ENCODE measurements around the gene TRUB2. TPM values are rescaled to one million over a fixed set of nuclear protein-coding genes. Genes with fewer than 3 reads are reported as not detected.

TRUB2 gene
- total and polyA plus RNA-seq, 2 of the 13 experiments (the other 11 are each of a cell fraction or from before 2014, with no cell fraction given) = 22.3 to 41.2 TPM

DNA sequence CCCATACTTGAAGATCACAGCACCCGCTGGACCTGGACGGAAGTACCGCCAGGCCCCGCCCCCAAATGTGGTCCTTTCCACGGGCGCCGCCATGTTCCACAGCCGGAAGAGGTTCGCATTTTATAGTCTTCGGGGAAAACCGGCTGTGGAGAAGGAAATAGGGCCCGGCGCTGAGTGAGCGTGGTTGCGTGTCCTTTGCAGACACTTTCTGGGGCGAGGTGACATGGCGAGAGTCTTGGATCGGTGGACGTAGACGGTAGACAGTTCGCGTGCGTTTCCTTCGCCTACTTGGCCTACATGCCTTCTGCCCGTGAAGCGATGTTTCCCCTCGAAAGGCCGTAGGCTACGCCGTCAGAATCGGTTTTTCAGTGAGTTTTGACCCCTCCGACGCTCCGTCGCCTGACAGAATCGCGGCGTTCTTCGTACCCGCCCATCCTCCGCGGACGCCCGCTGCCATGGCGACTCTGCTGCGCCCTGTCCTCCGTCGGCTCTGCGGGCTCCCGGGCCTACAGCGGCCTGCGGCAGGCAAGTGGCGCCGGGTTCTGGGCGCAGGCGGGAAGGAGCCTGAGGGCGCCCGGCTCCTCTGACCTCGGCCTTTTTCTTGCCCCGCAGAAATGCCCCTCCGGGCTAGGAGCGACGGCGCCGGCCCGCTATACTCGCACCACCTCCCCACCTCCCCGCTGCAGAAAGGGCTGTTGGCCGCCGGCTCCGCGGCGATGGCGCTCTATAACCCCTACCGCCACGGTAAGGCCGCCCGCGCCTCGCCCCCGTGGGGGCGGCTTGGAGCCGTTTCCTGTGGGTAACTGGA is at the start of gene TRUB2, which contains the start of gene COQ4 (continued):
- TF ChIP-seq, protein P1, sequence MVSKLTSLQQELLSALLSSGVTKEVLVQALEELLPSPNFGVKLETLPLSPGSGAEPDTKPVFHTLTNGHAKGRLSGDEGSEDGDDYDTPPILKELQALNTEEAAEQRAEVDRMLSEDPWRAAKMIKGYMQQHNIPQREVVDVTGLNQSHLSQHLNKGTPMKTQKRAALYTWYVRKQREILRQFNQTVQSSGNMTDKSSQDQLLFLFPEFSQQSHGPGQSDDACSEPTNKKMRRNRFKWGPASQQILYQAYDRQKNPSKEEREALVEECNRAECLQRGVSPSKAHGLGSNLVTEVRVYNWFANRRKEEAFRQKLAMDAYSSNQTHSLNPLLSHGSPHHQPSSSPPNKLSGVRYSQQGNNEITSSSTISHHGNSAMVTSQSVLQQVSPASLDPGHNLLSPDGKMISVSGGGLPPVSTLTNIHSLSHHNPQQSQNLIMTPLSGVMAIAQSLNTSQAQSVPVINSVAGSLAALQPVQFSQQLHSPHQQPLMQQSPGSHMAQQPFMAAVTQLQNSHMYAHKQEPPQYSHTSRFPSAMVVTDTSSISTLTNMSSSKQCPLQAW (CRISPR knock-in tag; IDR thresholded peaks at IDR 0.05) = peak; percentile 95
- TF ChIP-seq, protein P2, sequence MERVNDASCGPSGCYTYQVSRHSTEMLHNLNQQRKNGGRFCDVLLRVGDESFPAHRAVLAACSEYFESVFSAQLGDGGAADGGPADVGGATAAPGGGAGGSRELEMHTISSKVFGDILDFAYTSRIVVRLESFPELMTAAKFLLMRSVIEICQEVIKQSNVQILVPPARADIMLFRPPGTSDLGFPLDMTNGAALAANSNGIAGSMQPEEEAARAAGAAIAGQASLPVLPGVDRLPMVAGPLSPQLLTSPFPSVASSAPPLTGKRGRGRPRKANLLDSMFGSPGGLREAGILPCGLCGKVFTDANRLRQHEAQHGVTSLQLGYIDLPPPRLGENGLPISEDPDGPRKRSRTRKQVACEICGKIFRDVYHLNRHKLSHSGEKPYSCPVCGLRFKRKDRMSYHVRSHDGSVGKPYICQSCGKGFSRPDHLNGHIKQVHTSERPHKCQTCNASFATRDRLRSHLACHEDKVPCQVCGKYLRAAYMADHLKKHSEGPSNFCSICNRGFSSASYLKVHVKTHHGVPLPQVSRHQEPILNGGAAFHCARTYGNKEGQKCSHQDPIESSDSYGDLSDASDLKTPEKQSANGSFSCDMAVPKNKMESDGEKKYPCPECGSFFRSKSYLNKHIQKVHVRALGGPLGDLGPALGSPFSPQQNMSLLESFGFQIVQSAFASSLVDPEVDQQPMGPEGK (CRISPR knock-in tag; IDR thresholded peaks at IDR 0.05) = peak; percentile 36; the same call in 1 of the 2 replicates
- TF ChIP-seq, protein P3, sequence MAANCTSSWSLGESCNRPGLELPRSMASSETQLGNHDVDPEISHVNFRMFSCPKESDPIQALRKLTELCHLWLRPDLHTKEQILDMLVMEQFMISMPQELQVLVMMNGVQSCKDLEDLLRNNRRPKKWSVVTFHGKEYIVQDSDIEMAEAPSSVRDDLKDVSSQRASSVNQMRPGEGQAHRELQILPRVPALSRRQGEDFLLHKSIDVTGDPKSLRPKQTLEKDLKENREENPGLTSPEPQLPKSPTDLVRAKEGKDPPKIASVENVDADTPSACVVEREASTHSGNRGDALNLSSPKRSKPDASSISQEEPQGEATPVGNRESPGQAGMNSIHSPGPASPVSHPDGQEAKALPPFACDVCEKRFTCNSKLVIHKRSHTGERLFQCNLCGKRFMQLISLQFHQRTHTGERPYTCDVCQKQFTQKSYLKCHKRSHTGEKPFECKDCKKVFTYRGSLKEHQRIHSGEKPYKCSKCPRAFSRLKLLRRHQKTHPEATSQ (CRISPR knock-in tag; IDR thresholded peaks at IDR 0.05; ENCODE audit: borderline replicate concordance) = no peak
- TF ChIP-seq ZSCAN29 (CRISPR knock-in tag; conservative IDR thresholded peaks at IDR 0.05) (peak; percentile 97), ZNF839 (CRISPR knock-in tag; IDR thresholded peaks at IDR 0.05; ENCODE audit: borderline replicate concordance) (peak; percentile 61; the same call in 1 of the 2 replicates), ZNF432 (CRISPR knock-in tag; IDR thresholded peaks at IDR 0.05; ENCODE audit: borderline replicate concordance) (no peak), KDM5A (IDR thresholded peaks at IDR 0.05; ENCODE audit: borderline replicate concordance, low read length) (peak; percentile 98), PRDM15 (CRISPR knock-in tag; IDR thresholded peaks at IDR 0.05) (no peak), NCOR1 (IDR thresholded peaks at IDR 0.05; ENCODE audit: borderline replicate concordance, low read length) (peak; percentile 47; the same call in 1 of the 2 replicates), ZNF496 (CRISPR knock-in tag; IDR thresholded peaks at IDR 0.05; ENCODE audit: insufficient replicate concordance) (no peak), FOXP4 (CRISPR knock-in tag; IDR thresholded peaks at IDR 0.05) (peak; percentile 63), TP53 (CRISPR knock-in tag; conservative IDR thresholded peaks at IDR 0.05) (0 out of 2 replicates have a peak, but pooled peaks have one; percentile 24)
- TF ChIP-seq, protein P4, sequence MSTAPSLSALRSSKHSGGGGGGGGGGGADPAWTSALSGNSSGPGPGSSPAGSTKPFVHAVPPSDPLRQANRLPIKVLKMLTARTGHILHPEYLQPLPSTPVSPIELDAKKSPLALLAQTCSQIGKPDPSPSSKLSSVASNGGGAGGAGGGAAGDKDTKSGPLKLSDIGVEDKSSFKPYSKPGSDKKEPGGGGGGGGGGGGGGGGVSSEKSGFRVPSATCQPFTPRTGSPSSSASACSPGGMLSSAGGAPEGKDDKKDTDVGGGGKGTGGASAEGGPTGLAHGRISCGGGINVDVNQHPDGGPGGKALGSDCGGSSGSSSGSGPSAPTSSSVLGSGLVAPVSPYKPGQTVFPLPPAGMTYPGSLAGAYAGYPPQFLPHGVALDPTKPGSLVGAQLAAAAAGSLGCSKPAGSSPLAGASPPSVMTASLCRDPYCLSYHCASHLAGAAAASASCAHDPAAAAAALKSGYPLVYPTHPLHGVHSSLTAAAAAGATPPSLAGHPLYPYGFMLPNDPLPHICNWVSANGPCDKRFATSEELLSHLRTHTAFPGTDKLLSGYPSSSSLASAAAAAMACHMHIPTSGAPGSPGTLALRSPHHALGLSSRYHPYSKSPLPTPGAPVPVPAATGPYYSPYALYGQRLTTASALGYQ (CRISPR knock-in tag; IDR thresholded peaks at IDR 0.05) = peak; percentile 88
